HG03103 (cell line): ENCODE results near the gene ADIRF.
"Not testable (repeated sequence)": the region's sequence is repeated elsewhere in the genome, so short reads cannot be mapped to it uniquely, and the experiment has no call there.

Source experiments
- ATAC-seq: cut with Tn5 transposase; IDR thresholded peaks from one replicate; pipeline ENCODE4 v1.9.1; 2021; ENCODE audit warnings: low read depth; ENCODE audit not compliant: unreplicated experiment

The ADIRF gene

DNA sequence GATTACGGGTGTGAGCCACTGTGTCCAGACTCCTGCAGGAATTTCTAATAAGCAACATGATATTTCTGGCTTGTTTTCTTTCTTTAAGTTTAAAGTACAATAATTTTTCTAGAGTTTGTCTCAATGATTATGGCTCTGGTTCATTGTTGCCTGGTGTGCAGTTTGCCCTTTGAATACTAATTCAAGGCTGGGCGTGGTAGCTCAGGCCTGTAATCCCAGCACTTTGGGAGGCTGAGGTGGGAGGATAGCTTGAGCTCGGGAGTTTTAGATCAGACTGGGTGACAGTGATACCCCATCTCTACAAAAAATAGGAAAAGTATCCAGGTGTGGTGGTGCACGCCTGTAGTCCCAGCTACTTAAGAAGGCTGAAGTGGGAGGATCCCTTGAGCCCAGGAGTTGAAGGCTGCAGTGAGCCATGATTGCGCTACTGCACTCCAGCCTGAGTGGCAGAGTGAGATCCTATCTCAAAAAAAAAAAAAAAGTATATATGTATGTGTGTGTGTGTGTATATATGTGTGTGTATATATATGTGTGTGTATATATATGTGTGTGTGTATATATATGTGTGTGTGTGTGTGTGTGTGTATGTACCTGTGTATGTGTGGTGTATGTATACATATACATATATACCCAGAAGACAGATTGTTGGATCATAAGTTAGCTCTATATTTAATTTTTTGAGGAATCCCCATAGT is 8.2 kb downstream of the ADIRF start:
- no peak for ATAC-seq

DNA sequence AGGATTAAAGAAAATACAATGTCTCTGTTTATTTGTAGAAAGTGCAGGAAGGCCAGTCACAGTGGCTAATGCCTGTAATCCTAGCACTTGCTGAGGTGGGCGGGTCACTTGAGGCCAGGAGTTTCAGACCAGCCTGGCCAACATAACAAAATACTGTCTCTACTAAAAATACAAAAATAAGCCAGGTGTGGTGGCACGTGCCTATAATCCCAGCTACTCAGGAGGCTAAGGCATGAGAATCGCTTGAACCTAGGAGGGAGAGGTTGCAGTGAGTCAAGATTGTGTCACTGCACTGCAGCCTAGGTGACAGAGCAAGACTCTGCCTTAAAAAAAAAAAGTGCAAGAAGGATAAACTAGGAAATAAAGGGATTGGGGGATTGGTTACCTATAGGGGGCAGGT is 10.2 kb downstream of the ADIRF start:
- not testable (repeated sequence) for ATAC-seq

DNA sequence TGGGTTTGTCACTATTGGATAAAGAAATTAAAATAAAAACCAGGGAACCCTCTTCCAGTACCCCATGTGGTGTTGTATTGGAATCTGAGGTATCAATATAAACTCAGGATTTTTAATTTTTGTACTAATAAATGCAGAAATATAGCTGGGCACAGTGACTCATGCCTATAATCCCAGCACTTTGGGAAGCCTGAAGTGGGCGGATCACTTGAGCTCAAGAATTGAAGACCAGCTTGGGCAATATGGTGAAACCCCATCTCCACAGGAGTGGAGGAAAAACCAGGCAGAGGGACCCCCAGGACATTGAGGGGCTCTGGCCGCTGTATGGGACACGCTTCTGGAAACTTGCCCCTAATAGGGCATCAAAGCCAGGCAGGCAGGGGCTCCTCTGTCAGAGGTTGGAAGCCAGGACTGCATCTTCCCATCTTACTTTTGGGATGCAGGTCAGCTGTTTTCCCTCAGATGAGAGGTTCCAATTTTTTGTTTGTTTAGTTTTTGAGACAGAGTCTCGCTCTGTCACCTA is 11.1 kb downstream of the ADIRF start:
- ATAC-seq = no peak

DNA sequence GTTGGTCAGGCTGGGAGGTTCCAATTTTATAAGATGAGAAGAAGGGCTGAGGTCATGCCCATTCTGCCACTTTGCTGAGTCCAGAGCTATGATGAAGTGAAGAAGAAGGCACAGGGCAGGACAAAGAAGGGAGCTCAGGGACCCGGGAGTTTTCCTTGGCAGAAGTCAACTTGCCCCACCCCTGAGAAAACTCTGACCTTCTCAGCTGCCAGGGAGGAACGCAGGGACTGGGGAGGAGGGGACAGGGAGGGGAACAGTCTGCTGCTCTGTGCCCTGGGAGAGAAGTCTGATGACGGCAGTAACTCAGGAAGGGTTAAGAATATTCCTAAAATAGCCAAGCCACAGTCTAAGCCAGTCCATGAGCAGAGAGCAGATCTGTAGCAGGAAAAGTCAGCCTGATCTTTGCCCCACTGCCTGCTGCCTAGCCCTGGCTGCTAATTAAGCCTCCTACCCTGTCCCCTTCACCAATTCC is 11.7 kb downstream of the ADIRF start:
- no peak for ATAC-seq

DNA sequence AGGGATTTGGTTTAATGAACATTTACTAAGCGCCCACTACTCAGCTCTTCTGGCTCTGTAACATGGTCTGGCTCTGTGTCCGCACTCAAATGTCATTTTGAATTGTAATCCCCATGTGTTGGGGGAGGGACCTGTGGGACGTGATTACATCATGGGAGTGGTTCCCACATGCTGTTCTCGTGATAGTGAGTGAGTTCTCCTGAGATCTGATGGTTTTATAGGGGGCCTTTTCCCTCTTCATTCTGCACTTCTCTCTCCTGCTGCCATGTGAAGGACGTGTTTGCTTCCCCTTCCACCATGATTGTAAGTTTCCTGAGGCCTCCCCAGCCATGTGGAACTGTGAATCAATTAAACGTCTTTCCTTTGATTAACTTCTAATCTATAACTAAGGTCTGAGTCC is 12.7 kb downstream of the ADIRF start:
- ATAC-seq = not testable (repeated sequence)

DNA sequence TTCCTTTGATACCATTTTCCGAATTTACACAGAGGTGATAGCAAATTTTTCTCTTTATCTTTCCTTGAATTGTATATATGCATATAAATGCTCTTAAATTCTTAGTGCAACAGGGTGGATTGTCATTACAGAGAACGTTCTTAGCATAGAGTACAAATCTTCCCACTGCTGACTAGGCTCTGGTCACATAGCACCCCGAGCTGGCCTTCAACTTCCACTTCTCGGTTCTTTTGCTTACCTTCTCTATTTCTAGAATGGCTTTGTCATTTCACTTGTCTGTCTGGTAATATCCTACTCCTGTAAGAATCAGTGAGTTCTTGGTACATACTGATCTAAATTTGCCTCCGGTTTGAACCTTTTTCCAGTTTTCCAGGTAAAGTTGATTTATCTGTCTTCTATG is 13.4 kb downstream of the ADIRF start:
- ATAC-seq = no peak

DNA sequence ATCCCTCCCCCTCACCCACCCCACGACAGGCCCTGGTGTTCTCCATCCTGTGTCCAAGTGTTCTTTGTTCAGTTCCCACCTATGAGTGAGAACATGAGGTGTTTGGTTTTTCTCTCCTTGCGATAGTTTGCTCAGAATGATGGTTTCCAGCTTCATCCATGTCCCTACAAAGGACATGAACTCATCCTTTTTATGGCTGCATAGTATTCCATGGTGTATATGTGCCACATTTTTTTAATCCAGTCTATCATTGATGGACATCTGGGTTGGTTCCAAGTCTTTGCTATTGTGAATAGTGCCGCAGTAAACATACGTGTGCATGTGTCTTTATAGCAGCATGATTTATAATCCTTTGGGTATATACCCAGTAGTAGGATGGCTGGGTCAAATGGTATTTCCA is 16.2 kb downstream of the ADIRF start:
- not testable (repeated sequence) for ATAC-seq

DNA sequence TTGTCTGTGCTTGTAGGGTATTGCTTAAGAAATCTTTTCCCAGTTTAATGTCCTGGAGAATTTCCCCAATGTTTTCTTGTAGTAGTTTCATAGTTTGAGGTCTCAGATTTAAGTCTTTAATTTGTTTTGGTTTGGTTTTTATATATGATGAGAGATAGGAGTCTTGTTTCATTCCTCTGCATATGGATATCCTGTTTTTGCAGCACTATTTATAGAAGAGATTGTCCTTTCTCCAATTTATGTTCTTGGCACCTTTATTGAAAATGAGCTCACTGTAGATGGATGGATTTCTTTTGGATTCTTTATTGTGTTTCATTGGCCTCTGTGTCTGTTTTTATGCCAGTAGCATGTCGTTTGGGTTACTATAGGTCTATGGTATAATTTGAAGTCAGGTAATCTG is 20.2 kb downstream of the ADIRF start:
- ATAC-seq = no peak

DNA sequence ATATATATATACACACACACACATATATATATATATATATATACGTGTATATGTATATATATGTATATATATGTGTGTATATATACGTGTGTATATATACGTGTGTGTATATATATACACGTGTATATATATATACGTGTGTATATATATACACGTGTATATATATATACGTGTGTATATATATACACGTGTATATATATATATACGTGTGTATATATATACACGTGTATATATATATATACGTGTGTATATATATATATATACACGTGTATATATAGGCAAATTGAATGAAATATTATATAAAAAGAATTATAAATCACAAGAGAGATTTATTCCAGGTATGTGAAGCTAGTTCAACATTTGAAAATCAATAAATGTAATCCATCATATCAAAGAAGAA is 23.1 kb downstream of the ADIRF start:
- not testable (repeated sequence) for ATAC-seq

DNA sequence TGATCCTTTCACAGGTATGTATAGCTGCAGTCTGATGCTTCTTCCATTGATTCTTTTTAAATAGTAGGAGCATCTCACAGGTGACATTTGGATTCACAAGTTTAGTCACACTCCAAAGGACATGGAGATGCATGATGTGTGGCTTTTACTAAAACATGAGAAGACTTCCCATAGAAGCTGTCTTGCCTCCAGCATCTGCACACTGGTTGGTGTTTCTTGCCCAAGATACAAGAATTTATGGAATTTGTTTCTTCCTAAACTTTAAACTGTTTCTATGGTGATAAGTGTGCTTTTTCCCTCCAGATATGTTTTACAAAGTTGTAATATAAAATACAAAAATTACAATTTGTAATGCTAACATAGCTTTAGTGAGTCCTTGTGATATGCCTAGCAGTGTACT is 24.2 kb downstream of the ADIRF start:
- ATAC-seq = no peak

DNA sequence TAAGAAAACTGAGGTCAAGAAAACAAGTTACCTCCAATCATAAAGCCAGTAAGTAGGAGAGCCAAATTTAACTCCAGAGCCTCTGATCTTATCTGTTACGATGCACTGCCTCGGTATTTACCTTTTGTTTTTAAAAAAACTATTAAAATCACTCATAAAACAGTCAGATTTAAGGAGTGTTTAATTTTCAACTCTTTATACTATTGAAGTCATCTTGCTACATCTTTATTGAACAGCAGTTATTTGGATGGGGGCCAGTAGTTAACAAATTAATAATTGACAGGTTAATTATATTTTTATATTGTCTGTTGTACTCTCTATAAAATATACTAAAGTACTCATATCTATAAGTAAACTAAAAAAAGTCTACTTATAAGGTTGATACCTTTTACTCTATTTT is 24.6 kb downstream of the ADIRF start:
- no peak for ATAC-seq

DNA sequence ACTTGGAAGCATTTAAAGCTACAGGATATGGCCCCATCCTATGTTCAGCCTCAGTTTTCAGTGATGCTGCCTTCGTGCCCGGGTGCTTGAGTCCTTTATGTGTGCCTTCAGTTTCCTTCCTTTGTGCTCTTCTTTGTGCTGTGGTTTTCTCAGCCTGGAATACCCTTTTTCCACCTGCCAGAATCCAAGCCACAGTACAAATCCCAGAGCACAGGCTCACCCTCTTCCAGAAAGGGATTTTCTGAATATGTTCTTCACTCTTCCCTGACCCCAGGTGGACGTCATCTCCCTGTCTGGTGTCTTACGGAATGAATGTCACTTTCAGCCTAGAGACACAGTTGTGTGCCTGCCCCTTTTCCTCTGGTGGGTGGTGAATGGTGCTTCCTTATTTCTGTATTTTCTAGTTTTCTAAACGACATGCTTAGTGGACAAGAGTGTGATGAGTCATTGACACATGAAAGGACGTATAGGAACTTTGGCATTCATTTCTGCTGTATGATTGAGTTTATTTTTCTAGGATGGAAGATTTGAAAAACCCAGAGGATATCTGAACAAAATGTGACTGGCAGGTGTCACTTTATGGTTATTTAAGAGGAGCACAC is 31.6 kb downstream of the ADIRF start:
- not testable (repeated sequence) for ATAC-seq

DNA sequence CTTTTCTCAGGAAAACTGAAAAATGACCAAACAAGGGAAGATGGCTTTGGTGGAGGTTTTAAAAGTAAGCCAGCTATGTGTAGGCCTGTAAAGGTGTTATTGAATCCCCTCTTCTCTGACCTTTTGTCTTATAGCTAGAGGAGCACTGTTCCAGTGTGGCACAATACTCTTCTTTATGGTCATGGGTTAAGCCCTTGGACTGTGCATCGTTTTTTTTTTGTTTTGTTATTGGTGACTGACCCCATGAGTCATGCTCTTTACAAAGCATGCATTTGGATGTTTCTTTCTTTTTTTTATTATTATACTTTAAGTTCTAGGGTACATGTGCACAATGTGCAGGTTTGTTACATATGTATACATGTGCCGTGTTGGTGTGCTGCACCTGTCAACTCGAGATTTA is 32.2 kb downstream of the ADIRF start:
- ATAC-seq = no peak

DNA sequence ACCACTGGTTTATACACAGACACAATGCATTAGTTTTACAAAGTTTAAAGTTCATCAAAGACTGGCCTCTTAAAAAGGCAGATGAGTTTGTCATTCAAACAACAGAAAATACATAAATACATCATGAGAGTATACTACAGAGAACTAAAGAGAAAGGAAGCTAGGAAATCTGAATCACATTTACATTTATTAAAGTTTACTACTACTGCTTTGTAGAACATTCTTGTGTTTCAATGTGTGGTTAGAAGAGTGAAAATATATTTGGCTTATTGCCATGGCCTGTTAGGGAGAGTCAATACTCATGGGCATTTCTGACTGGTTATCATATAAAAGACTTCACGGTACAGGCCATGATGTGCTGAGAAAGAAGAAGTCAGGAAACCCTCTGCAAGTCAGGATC is 38.8 kb downstream of the ADIRF start:
- ATAC-seq = not testable (repeated sequence)

DNA sequence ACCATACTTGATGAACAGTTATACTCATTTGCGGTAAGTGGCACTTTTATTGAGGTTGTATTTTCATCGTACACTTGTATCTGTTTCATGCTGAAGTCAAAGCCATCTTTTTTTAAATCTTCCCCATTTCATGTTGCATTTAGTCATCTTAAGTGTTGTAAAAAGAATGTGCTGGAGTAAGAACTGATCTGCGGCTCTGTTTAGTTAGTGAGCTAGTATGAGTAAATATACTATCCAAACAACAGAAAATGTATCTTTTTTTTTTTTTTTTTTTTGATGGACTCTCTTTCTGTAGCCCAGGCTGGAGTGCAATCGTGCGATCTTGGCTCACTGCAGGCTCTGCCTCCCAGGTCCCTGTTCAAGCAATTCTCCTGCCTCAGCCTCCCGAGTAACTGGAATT is 39.4 kb downstream of the ADIRF start:
- not testable (repeated sequence) for ATAC-seq

DNA sequence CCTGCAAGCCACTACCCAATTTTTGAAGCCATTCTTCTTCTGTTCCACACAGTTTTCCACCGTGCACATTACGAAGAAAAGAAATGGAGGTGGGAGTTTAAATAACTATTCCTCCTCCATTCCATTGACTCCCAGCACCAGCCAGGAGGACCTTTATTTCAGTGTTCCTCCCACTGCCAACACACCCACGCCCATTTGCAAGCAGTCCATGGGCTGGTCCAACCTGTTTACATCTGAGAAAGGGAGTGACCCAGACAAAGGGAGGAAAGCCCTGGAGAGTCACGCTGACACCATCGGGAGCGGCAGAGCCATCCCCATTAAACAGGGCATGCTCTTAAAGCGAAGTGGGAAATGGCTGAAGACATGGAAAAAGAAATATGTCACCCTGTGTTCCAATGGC is 40.0 kb downstream of the ADIRF start:
- not testable (repeated sequence) for ATAC-seq

DNA sequence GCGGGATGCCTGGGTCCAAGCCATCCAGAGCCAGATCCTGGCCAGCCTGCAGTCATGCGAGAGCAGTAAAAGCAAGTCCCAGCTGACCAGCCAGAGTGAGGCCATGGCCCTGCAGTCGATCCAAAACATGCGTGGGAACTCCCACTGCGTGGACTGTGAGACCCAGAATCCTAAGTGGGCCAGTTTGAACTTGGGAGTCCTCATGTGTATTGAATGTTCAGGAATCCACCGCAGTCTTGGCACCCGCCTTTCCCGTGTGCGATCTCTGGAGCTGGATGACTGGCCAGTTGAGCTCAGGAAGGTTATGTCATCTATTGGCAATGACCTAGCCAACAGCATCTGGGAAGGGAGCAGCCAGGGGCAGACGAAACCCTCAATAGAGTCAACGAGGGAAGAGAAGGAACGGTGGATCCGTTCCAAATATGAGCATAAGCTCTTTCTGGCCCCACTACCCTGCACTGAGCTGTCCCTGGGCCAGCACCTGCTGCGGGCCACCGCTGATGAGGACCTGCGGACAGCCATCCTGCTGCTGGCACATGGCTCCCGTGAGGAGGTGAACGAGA is 40.9 kb downstream of the ADIRF start:
- ATAC-seq = not testable (repeated sequence)

DNA sequence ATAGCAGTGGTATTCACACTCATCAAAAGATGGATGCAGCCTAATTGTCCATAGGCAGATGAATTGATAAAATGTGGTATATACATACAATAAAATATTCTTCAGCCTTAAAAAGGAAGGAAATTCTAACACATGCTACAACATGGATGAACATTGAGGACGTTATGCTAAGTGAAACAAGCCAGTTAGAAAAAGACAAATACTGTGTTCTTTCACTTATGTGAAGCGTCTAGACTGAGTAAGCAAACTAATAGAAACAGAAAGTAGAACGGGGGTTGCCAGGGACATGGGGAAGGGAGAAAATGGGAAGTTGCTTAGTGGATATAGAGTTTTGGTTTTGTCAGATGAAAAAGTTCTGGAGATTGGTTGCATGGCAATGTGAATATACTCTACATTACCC is 45.2 kb downstream of the ADIRF start:
- not testable (repeated sequence) for ATAC-seq

DNA sequence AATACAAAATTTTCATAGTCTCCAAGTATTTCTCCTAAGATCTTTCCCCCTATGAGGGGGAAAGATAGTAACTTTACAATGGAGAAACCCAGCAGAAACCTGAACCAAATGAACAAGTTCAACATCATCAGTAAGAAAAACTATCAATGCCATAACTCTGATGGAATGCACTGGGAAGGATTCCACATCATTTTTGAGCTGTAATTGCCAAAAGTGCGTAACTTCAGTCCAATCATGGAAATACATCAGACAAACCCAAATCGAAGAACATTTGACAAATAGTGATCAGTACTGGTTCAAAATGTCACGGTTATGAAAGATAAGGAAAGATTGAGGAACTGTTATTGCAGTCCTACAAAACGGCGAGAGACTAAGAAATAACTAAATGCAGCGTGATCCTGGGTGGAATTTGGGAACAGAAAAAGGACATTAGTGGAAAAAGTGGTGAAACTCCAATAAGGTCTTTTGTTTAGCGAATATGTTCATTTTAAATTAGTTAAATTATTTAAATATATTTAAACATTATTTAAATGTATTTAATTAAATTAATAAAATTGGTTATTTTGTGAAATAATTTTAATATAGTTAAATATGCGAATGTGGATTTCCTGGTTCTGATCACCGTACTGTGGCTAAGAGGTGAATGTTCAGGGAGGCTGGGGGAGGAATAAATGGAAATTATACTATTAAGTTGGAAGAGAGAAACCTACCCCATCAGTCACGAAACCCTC is 46.9 kb downstream of the ADIRF start:
- ATAC-seq = not testable (repeated sequence)

DNA sequence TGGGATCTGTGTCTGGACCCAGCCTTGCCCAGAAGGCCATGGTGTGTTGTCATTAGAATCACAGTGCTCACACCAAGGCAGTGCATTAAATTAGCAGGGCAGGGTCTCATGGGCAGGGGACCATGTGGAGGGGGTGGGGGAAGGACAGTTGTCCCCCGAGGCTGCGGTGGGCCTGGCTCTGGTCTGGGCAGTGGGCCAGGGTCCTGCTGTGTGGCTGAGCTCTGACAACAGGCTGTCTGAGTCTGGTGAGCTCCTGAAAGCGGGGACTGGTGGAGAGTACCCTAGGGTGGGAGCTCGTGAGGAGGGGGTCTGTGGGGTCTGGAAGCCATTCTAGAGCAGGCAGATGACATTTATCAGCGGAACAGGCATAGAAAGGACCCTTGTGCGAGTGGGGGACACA is 49.8 kb downstream of the ADIRF start:
- ATAC-seq = not testable (repeated sequence)

DNA sequence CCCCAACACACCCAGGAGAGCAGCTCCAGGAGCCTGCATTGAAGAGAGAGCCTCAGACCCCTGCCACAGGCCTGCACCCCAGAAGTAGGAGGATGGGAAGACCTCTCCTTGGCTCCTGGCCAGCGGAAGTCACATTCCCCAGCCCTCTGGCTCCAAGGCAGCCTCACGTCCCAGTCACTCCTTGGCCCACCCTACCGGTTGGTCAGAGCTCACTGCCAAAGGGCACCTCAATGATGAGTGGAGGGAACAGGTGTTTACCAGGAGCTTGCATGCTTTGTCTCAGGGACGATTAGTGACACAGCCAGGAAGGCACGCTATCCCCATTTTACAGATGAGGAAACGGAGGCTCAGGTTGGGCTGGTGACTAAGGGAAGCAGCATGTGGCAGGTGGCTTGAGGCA is 50.8 kb downstream of the ADIRF start:
- not testable (repeated sequence) for ATAC-seq
